HFFc6 (cell line): ENCODE measurements around the gene CDH11. TPM values are rescaled to one million over a fixed set of nuclear protein-coding genes. Genes with fewer than 3 reads are reported as not detected.
A peak's percentile ranks its signal among the peaks of the same experiment; 100 is the strongest.

Experiments
- DNase-seq: peaks from one replicate; pipeline ENCODE4 v3.0.0-alpha.2; 2018
- H3K27ac Mint-ChIP-seq: 2 replicates; pipeline ENCODE4 v1.8.0; 2020; ENCODE audit warnings: mild to moderate bottlenecking, mixed read lengths
- H3K27me3 Mint-ChIP-seq: 2 replicates; pipeline ENCODE4 v1.8.0; 2021; ENCODE audit warnings: mild to moderate bottlenecking, moderate library complexity, mixed read lengths; ENCODE audit not compliant: insufficient read depth
- H3K36me3 Mint-ChIP-seq: 2 replicates; pipeline ENCODE4 v1.8.0; 2021; ENCODE audit warnings: low read depth, mixed read lengths
- H3K4me1 Mint-ChIP-seq: 2 replicates; pipeline ENCODE4 v1.8.0; 2020; ENCODE audit warnings: low read depth, mixed read lengths
- H3K4me3 Mint-ChIP-seq: 2 replicates; pipeline ENCODE4 v1.8.0; 2020; ENCODE audit warnings: mild to moderate bottlenecking, moderate library complexity, mixed read lengths
- H3K9me3 Mint-ChIP-seq: 2 replicates; pipeline ENCODE4 v1.8.0; 2020; ENCODE audit warnings: mild to moderate bottlenecking, mixed read lengths
- total RNA-seq, 6 experiments: library from RNA; stranded (reverse); fragmentation: NEBNext Ultra II Directional; extraction: Animal tissue kit (Norgen Biotek cat#: 25700); gene quantifications; 2 replicates in 1 of 6; 3 replicates in 5 of 6; pipeline ENCODE4 v1.2.3, GENCODE V29; 2021
- TF ChIP-seq, protein P1 (sequence below): fragments of 200-600 bp; sonication (generic); IDR thresholded peaks from 2 replicates; pipeline ENCODE4 v1.5.0; 2021; ENCODE audit warnings: antibody characterized with exemption, mild to moderate bottlenecking

Gene CDH11
- total RNA-seq, 6 experiments from 2014 or later = 507 to 539 (median 527) TPM

DNA sequence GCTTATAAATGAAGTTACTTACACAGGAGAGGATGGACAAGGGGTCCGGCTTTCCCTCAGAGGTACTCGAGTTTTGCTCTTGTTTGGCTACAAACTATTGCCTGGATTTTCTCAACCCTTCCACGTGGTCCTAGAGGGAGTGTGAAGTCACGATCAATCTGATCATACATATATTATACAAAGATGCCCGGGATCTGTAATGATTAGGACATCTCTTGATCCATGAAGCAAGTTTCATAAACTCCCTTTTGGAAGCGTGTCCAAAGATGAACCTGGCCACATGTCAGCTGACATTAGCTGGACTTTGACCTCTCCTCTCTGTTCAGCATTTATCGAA is 2.3 kb upstream of the CDH11 start:
- no peaks in the 10 kb centered on the region for H3K9me3 Mint-ChIP-seq
- TF ChIP-seq, protein P1, sequence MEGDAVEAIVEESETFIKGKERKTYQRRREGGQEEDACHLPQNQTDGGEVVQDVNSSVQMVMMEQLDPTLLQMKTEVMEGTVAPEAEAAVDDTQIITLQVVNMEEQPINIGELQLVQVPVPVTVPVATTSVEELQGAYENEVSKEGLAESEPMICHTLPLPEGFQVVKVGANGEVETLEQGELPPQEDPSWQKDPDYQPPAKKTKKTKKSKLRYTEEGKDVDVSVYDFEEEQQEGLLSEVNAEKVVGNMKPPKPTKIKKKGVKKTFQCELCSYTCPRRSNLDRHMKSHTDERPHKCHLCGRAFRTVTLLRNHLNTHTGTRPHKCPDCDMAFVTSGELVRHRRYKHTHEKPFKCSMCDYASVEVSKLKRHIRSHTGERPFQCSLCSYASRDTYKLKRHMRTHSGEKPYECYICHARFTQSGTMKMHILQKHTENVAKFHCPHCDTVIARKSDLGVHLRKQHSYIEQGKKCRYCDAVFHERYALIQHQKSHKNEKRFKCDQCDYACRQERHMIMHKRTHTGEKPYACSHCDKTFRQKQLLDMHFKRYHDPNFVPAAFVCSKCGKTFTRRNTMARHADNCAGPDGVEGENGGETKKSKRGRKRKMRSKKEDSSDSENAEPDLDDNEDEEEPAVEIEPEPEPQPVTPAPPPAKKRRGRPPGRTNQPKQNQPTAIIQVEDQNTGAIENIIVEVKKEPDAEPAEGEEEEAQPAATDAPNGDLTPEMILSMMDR = no peak
- peaks cover 3% of the 10 kb centered on the region for H3K27me3 Mint-ChIP-seq
- DNase-seq = no peak
- peak overlapping the region; percentile 98 for H3K27ac Mint-ChIP-seq
- peaks cover 22% of the 10 kb centered on the region for H3K36me3 Mint-ChIP-seq
- H3K4me1 Mint-ChIP-seq = peaks cover 38% of the 10 kb centered on the region
- H3K4me3 Mint-ChIP-seq = peak overlapping the region; percentile 96

DNA sequence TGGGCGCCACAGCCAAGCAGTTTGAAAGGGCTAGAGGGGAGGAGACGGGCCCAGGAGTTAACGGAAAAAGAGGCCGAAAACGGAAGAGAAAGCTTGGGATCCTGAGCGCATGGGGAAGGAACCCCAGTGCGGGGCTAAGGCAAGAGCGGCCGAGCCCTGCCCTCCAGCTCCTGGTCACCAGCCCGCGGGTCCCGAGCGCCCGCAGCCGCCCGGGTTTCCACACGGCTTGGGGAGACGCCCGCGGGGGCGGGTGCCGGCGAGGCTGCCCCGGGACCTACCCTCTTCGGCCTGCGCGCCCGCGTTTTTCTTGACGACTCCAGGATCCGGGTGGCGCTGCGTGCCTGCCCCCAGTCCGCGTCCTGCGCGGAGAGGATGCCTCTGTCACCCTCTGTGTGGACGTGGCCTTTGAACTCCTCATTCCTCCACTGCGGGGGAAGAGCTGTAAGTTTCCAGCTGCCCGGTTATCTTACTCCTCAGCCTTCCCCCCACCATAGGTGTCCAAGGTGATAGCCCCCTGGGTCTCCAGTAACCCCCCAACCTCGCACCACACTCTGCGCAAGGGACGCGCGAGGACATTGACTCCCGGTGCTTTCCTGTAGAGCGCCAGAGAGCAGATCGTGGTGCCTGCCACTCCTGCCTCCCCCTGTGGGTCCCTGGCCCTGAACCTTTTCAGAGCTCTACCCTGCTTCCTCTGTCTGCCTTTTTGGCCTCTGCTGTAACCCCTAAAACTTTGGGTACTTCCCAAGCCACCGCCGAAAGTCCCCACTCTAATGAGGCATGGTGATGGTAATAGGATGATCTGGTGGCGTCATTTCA is 1.7 kb upstream of the CDH11 start:
- Mint-ChIP-seq H3K9me3 (no peaks in the 10 kb centered on the region), H3K4me3 (peak overlapping the region; percentile 96), H3K27ac (peak overlapping the region; percentile 98), H3K4me1 (peaks cover 44% of the 10 kb centered on the region), H3K36me3 (peaks cover 26% of the 10 kb centered on the region), H3K27me3 (peaks cover 3% of the 10 kb centered on the region)
- TF ChIP-seq, protein P1 = peak; percentile 19; the same call in 1 of the 2 replicates
- peak; percentile 8 for DNase-seq

DNA sequence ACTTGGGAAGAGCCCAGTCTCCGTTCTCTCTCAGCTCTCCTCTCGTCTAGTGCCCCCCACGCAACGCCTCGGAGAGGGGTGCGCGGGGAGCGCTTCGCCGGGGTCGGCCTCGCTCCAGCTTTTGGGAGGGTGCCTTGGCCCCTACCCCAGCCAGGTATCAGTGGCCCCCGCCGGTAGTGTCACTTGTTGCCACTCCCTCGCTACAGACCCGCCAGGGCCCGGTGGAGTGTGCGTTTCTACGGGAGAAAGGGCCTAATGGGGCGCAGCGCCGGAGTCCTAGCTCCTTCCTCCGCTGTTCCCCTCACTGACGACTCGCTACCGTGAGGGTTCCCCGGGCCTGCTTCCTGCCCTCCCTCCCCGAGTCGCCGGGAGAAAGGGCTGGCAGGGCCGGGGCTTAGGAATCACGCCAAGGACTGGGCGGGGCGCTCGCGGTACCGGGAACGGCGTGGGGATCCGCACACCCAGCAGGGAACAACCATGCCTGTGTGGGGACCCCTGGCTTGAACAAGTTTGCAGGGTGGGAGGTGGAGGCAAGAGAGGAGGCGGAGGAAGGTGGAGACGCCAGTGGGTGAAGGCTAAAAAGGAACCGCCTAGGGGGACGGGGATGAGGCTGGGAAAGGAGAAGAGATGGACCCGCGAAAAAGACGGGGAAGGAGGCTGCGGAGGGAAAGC is 997 bp upstream of the CDH11 start:
- peaks cover 3% of the 10 kb centered on the region for H3K27me3 Mint-ChIP-seq
- TF ChIP-seq, protein P1 = no peak
- peak overlapping the region; percentile 98 for H3K27ac Mint-ChIP-seq
- H3K4me1 Mint-ChIP-seq = peaks cover 52% of the 10 kb centered on the region
- H3K36me3 Mint-ChIP-seq = peaks cover 31% of the 10 kb centered on the region
- peak overlapping the region; percentile 96 for H3K4me3 Mint-ChIP-seq
- H3K9me3 Mint-ChIP-seq = no peaks in the 10 kb centered on the region
- DNase-seq = peak; percentile 63

GRCh38 chr16:65120831-65121721 is 787 bp downstream of the CDH11 start:
- H3K9me3 Mint-ChIP-seq = no peaks in the 10 kb centered on the region
- peak overlapping the region; percentile 96 for H3K4me3 Mint-ChIP-seq
- peaks cover 60% of the 10 kb centered on the region for H3K4me1 Mint-ChIP-seq
- H3K27ac Mint-ChIP-seq = peak overlapping the region; percentile 95
- peaks cover 36% of the 10 kb centered on the region for H3K36me3 Mint-ChIP-seq
- DNase-seq = no peak
- TF ChIP-seq, protein P1 = no peak
- H3K27me3 Mint-ChIP-seq = peaks cover 3% of the 10 kb centered on the region

DNA sequence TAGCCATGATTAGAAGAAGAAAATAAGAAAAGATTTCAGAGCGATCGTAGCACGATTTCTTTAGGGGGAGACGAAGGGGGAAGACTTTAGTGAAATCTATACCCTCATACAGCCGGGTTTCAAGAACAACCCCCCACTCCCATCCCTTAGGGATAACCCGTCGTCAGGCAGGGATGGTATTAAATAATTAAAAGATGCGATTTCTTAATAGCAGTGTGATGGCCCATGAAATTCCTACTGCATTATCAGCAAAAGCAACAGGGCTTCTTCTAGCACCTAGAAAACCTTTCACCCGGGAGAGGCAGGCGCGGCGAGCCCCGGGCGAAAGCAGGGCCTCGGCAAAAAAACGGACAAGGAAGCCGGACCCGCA is 1.4 kb downstream of the CDH11 start:
- H3K27ac Mint-ChIP-seq = peak overlapping the region; percentile 95
- TF ChIP-seq, protein P1 = no peak
- no peaks in the 10 kb centered on the region for H3K9me3 Mint-ChIP-seq
- peak overlapping the region; percentile 96 for H3K4me3 Mint-ChIP-seq
- no peak for DNase-seq
- H3K27me3 Mint-ChIP-seq = peaks cover 5% of the 10 kb centered on the region
- peaks cover 60% of the 10 kb centered on the region for H3K4me1 Mint-ChIP-seq
- peaks cover 36% of the 10 kb centered on the region for H3K36me3 Mint-ChIP-seq
